OCI-LY3 (cell line): ENCODE results near the gene ITIH5.

Source experiments
- H2AFZ ChIP-seq: fragments of 200-600, 300-600 bp; shearing (Covaris generic); 2 replicates; pipeline ENCODE4 v1.6.0; 2014; ENCODE audit warnings: antibody characterized with exemption, low read depth, low read length
- H3K27ac ChIP-seq: fragments of 200-600, 300-600 bp; sonication (generic); 2 replicates; pipeline ENCODE4 v1.5.1; 2014; ENCODE audit warnings: mild to moderate bottlenecking, low read length, moderate library complexity, mixed read lengths
- H3K27me3 ChIP-seq: fragments of 200-600, 300-600 bp; sonication (generic); 2 replicates; pipeline ENCODE4 v1.6.1; 2014; ENCODE audit warnings: low read depth, low read length, mixed read lengths
- H3K36me3 ChIP-seq: fragments of 200-600, 300-600 bp; sonication (generic); replicated peaks from 2 replicates; pipeline ENCODE3; 2014; ENCODE audit warnings: low read depth, low read length, mixed read lengths
- H3K4me1 ChIP-seq: fragments of 300-600, 200-600 bp; sonication (generic); 2 replicates; pipeline ENCODE4 v1.6.1; 2014; ENCODE audit warnings: low read length, mixed read lengths
- H3K4me2 ChIP-seq: fragments of 200-600, 300-600 bp; sonication (generic); 2 replicates; pipeline ENCODE4 v1.6.1; 2014; ENCODE audit warnings: low read length, mixed read lengths
- H3K4me3 ChIP-seq: fragments of 300-600, 200-600 bp; sonication (generic); 2 replicates; pipeline ENCODE4 v1.5.1; 2014; ENCODE audit warnings: antibody characterized with exemption, mild to moderate bottlenecking, low read length, moderate library complexity
- H3K79me2 ChIP-seq: fragments of 300-600, 200-600 bp; shearing (Covaris generic); 2 replicates; pipeline ENCODE4 v1.6.1; 2014; ENCODE audit warnings: mild to moderate bottlenecking, low read length, mixed read lengths
- H3K9ac ChIP-seq: fragments of 300-600, 200-600 bp; shearing (Covaris generic); 2 replicates; pipeline ENCODE4 v1.6.0; 2014; ENCODE audit warnings: mild to moderate bottlenecking, low read length, moderate library complexity
- H3K9me3 ChIP-seq: fragments of 200-600, 300-600 bp; shearing (Covaris generic); 2 replicates; pipeline ENCODE4 v1.6.1; 2014; ENCODE audit warnings: low read length, mixed read lengths; ENCODE audit not compliant: insufficient read depth
- H4K20me1 ChIP-seq: fragments of 200-600, 300-600 bp; sonication (generic); 2 replicates; pipeline ENCODE4 v1.6.1; 2016; ENCODE audit warnings: low read length, mixed read lengths; ENCODE audit not compliant: insufficient read depth
- EZH2phosphoT487 ChIP-seq: fragments of 200-600 bp; shearing (Covaris generic); IDR thresholded peaks from 2 replicates; pipeline ENCODE4 v1.6.1; 2018; ENCODE audit warnings: antibody characterized with exemption, mixed run types, low read depth
- TF ChIP-seq, protein P1 (sequence below): fragments of 200-600, 300-600 bp; sonication (generic); IDR thresholded peaks from 2 replicates; pipeline ENCODE4 v1.5.1; 2014; ENCODE audit warnings: antibody characterized with exemption, low read length, low read depth

ITIH5 gene

GRCh38 chr10:7593063-7593462, 73.7 kb downstream of the ITIH5 start:
- TF ChIP-seq EZH2phosphoT487 = no peak
- TF ChIP-seq, protein P1, sequence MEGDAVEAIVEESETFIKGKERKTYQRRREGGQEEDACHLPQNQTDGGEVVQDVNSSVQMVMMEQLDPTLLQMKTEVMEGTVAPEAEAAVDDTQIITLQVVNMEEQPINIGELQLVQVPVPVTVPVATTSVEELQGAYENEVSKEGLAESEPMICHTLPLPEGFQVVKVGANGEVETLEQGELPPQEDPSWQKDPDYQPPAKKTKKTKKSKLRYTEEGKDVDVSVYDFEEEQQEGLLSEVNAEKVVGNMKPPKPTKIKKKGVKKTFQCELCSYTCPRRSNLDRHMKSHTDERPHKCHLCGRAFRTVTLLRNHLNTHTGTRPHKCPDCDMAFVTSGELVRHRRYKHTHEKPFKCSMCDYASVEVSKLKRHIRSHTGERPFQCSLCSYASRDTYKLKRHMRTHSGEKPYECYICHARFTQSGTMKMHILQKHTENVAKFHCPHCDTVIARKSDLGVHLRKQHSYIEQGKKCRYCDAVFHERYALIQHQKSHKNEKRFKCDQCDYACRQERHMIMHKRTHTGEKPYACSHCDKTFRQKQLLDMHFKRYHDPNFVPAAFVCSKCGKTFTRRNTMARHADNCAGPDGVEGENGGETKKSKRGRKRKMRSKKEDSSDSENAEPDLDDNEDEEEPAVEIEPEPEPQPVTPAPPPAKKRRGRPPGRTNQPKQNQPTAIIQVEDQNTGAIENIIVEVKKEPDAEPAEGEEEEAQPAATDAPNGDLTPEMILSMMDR = no peak
- no peaks in the 10 kb centered on the region for H3K27me3 ChIP-seq
- no peak overlapping the region for H3K27ac ChIP-seq
- H3K4me3 ChIP-seq = no peak overlapping the region
- H3K9ac ChIP-seq = no peak overlapping the region
- no peak overlapping the region for H3K4me2 ChIP-seq
- H3K79me2 ChIP-seq = no peaks in the 10 kb centered on the region
- H3K36me3 ChIP-seq = no peaks in the 10 kb centered on the region
- no peaks in the 10 kb centered on the region for H3K9me3 ChIP-seq
- H2AFZ ChIP-seq = no peak overlapping the region
- H4K20me1 ChIP-seq = no peaks in the 10 kb centered on the region
- H3K4me1 ChIP-seq = no peaks in the 10 kb centered on the region

DNA sequence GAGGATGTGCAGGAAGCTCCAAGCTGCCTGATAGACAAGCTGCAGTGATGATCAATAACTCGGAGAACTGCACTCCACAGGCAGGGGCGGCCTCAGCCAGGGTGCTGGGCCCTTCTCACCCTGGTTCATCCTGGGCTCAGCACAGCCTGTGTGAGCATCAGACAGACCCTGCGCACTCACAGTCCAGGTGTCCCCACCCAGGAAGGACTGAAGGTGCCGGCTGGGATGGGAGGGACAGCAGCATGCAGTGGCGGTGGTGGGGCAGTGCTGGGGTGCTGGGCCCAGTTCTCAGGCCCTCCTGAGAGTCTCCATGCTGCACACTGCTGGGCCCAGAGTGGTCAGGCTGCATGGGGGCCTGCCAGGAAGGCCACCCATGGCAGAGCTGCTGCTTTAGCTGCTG, 74.1 kb downstream of the ITIH5 start:
- Histone ChIP-seq H2AFZ (no peak overlapping the region), H3K4me2 (no peak overlapping the region), H3K27me3 (no peaks in the 10 kb centered on the region), H3K4me1 (no peaks in the 10 kb centered on the region), H3K79me2 (no peaks in the 10 kb centered on the region), H3K9me3 (no peaks in the 10 kb centered on the region), H3K36me3 (no peaks in the 10 kb centered on the region), H3K4me3 (no peak overlapping the region), H4K20me1 (no peaks in the 10 kb centered on the region), H3K9ac (no peak overlapping the region), H3K27ac (no peak overlapping the region)
- no peak for TF ChIP-seq EZH2phosphoT487
- TF ChIP-seq, protein P1 = no peak

DNA sequence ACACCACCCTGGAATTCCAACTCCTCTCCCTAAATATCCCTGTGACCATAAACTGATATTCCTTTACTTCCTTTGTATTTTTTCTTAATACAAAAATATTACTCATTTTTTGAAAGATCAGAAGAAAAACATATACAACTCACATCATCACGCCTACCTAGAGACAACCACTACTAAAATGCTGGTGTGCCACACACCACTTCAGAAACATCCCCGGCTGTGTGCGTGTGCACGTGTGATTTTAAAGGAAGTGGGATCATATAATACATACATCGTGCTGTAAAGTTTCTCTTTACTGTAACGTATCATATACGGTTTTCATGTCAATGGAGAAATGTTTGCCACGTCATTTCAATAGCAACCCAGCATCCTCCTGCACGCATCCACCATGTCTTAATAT, 76.5 kb downstream of the ITIH5 start:
- no peak overlapping the region for H3K4me2 ChIP-seq
- no peak overlapping the region for H3K27ac ChIP-seq
- H3K4me1 ChIP-seq = no peaks in the 10 kb centered on the region
- H3K9me3 ChIP-seq = no peaks in the 10 kb centered on the region
- no peak overlapping the region for H2AFZ ChIP-seq
- no peaks in the 10 kb centered on the region for H4K20me1 ChIP-seq
- no peak for TF ChIP-seq EZH2phosphoT487
- TF ChIP-seq, protein P1 = no peak
- no peaks in the 10 kb centered on the region for H3K27me3 ChIP-seq
- no peak overlapping the region for H3K9ac ChIP-seq
- no peaks in the 10 kb centered on the region for H3K79me2 ChIP-seq
- H3K36me3 ChIP-seq = no peaks in the 10 kb centered on the region
- H3K4me3 ChIP-seq = no peak overlapping the region

GRCh38 chr10:7589748-7590147, 77.0 kb downstream of the ITIH5 start:
- no peak overlapping the region for H2AFZ ChIP-seq
- no peaks in the 10 kb centered on the region for H3K27me3 ChIP-seq
- H3K4me1 ChIP-seq = no peaks in the 10 kb centered on the region
- H4K20me1 ChIP-seq = no peaks in the 10 kb centered on the region
- no peaks in the 10 kb centered on the region for H3K36me3 ChIP-seq
- H3K4me2 ChIP-seq = no peak overlapping the region
- H3K9ac ChIP-seq = no peak overlapping the region
- H3K79me2 ChIP-seq = no peaks in the 10 kb centered on the region
- no peaks in the 10 kb centered on the region for H3K9me3 ChIP-seq
- no peak overlapping the region for H3K27ac ChIP-seq
- TF ChIP-seq, protein P1 = no peak
- TF ChIP-seq EZH2phosphoT487 = no peak
- H3K4me3 ChIP-seq = no peak overlapping the region
